ENCODE results near the gene NAV3. TPM values are rescaled to one million over a fixed set of nuclear protein-coding genes. Genes with fewer than 3 reads are reported as not detected.

NAV3 gene
- total RNA-seq, 1 experiment from 2014 or later: 2.5 TPM

GRCh38 chr12:77788231-77789168 lies 42.2 kb upstream of the NAV3 start:
- POLR2A ChIA-PET: no interaction called here
- Histone ChIP-seq H3K4me1 (ENCODE audit: control insufficient read depth, insufficient read depth, low read length) (no peaks in the 10 kb centered on the region), H3K4me3 (ENCODE audit: low read depth in 2 of 2, low read length in 2 of 2) (no peak overlapping the region), H3K36me3 (ENCODE audit: control insufficient read depth, insufficient read depth, low read length) (no peaks in the 10 kb centered on the region), H3K27me3 (ENCODE audit: control insufficient read depth, insufficient read depth, low read length) (no peaks in the 10 kb centered on the region), H3K27ac (ENCODE audit: low read length) (no peak overlapping the region), H3K9me3 (ENCODE audit: control insufficient read depth, insufficient read depth, low read depth, low read length) (no peaks in the 10 kb centered on the region; the same call in 1 of the 2 replicates)
- BruUV-seq (replicated peaks): no TSS peak
- TF ChIP-seq REST (IDR thresholded peaks at IDR 0.05; ENCODE audit: insufficient read depth in 1 of 2, low read depth in 2 of 2, low read length in 1 of 2): no peak
- TF ChIP-seq POLR2AphosphoS5 (IDR thresholded peaks at IDR 0.05; ENCODE audit: low read depth, low read length): no peak
- no peak for TF ChIP-seq TCF7L2 (IDR thresholded peaks at IDR 0.05; ENCODE audit: low read depth, low read length)
- no peak for TF ChIP-seq SIN3A (IDR thresholded peaks at IDR 0.05; ENCODE audit: borderline replicate concordance, insufficient read depth, low read depth, low read length)
- no peak for TF ChIP-seq CTCF (IDR thresholded peaks at IDR 0.05)
- DNase-seq (ENCODE audit: low read depth, low spot score): no peak
- ATAC-seq: no peak
- intact Hi-C loops (cut with micrococcal nuclease; ENCODE audit: unreplicated experiment) (no loop called here), in situ Hi-C loops (cut with HindIII; ENCODE audit: low pct_unique_long_range_greater_than_20kb, low sequenced_read_pairs) (no loop called here)
- CTCF ChIA-PET: no interaction called here

- ATAC-seq: no peak
- Histone ChIP-seq H3K36me3 (ENCODE audit: control insufficient read depth, insufficient read depth, low read length) (no peaks in the 10 kb centered on the region), H3K27ac (ENCODE audit: low read length) (no peak overlapping the region), H3K9me3 (ENCODE audit: control insufficient read depth, insufficient read depth, low read depth, low read length) (no peaks in the 10 kb centered on the region), H3K4me3 (ENCODE audit: low read depth in 2 of 2, low read length in 2 of 2) (no peak overlapping the region), H3K4me1 (ENCODE audit: control insufficient read depth, insufficient read depth, low read length) (no peaks in the 10 kb centered on the region), H3K27me3 (ENCODE audit: control insufficient read depth, insufficient read depth, low read length) (no peaks in the 10 kb centered on the region)
- POLR2A ChIA-PET: no interaction called here
- BruUV-seq (replicated peaks): no TSS peak
- TF ChIP-seq REST (IDR thresholded peaks at IDR 0.05; ENCODE audit: insufficient read depth in 1 of 2, low read depth in 2 of 2, low read length in 1 of 2) (no peak), CTCF (IDR thresholded peaks at IDR 0.05) (no peak), TCF7L2 (IDR thresholded peaks at IDR 0.05; ENCODE audit: low read depth, low read length) (no peak), POLR2AphosphoS5 (IDR thresholded peaks at IDR 0.05; ENCODE audit: low read depth, low read length) (no peak), SIN3A (IDR thresholded peaks at IDR 0.05; ENCODE audit: borderline replicate concordance, insufficient read depth, low read depth, low read length) (no peak)
- no peak for DNase-seq (ENCODE audit: low read depth, low spot score)
- intact Hi-C loops (cut with micrococcal nuclease; ENCODE audit: unreplicated experiment): no loop called here
- CTCF ChIA-PET: no interaction called here
- in situ Hi-C loops (cut with HindIII; ENCODE audit: low pct_unique_long_range_greater_than_20kb, low sequenced_read_pairs): no loop called here
Observed at GRCh38 chr12:77795699-77796098, 35.0 kb upstream of the NAV3 start.
